Measurements from ENCODE around the gene KIF26A. TPM values are rescaled to one million over a fixed set of nuclear protein-coding genes. Genes with fewer than 3 reads are reported as not detected.
A peak's percentile ranks its signal among the peaks of the same experiment; 100 is the strongest.

Gene KIF26A
- total and polyA plus RNA-seq, 2 experiments from 2014 or later: 5.6 to 103 TPM

DNA sequence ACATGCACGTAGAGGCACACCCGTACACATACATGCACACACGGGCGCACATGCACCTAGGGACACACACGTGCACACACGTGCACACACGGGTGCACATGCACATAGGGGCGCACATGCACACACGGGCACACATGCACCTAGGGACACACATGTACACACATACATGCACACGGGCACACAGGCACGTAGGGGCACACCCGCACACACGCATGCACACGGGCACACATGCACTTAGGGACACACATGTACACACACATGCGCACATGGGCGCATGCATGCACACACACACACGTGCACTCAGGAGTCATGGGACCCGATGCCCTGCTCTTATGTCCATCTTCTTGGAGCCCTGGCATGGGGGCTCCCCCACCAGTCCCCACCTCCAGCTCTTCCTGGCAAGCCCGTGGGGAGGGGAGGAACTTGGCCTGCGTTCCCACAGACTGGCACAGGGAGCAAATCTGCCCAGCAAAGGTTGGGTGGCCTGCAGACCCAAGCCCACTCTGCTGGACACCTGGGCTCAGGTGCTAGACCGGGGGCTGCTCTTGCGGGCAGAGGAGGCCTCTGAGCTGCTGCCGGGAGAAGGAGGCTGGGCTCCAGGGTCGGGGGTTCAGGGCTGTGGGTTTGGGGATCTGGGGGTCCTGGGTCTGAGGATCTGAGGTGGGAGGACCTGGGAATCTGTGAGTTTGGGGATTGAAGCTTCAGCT, 51.4 kb downstream of the KIF26A start:
- Histone ChIP-seq H3K27ac (ENCODE audit: low read depth) (no peak overlapping the region), H3K79me2 (replicated peaks; ENCODE audit: insufficient read depth) (no peaks in the 10 kb centered on the region), H3F3A (replicated peaks; ENCODE audit: low read depth) (no peaks in the 10 kb centered on the region), H3K27me3 (ENCODE audit: insufficient read depth) (no peaks in the 10 kb centered on the region), H3K4me3 (no peak overlapping the region), H3K36me3 (ENCODE audit: insufficient read depth) (no peaks in the 10 kb centered on the region), H2AFZ (no peak overlapping the region), H3K4me1 (ENCODE audit: insufficient read depth) (no peaks in the 10 kb centered on the region), H3K4me2 (no peak overlapping the region), H3K9me2 (ENCODE audit: insufficient read depth) (no peaks in the 10 kb centered on the region), H4K20me1 (replicated peaks; ENCODE audit: insufficient read depth) (no peaks in the 10 kb centered on the region)
- TF ChIP-seq CREB1 (CRISPR knock-in tag; IDR thresholded peaks at IDR 0.05; ENCODE audit: low read depth) (no peak), ZNF114 (CRISPR knock-in tag; IDR thresholded peaks at IDR 0.05) (no peak), STAT1 (IDR thresholded peaks at IDR 0.05; ENCODE audit: unreplicated experiment) (no peak), POLR2AphosphoS5 (IDR thresholded peaks at IDR 0.05; ENCODE audit: low read depth) (no peak), ZNF331 (CRISPR knock-in tag; IDR thresholded peaks at IDR 0.05; ENCODE audit: low read depth) (no peak)
- TF ChIP-seq, protein P1, sequence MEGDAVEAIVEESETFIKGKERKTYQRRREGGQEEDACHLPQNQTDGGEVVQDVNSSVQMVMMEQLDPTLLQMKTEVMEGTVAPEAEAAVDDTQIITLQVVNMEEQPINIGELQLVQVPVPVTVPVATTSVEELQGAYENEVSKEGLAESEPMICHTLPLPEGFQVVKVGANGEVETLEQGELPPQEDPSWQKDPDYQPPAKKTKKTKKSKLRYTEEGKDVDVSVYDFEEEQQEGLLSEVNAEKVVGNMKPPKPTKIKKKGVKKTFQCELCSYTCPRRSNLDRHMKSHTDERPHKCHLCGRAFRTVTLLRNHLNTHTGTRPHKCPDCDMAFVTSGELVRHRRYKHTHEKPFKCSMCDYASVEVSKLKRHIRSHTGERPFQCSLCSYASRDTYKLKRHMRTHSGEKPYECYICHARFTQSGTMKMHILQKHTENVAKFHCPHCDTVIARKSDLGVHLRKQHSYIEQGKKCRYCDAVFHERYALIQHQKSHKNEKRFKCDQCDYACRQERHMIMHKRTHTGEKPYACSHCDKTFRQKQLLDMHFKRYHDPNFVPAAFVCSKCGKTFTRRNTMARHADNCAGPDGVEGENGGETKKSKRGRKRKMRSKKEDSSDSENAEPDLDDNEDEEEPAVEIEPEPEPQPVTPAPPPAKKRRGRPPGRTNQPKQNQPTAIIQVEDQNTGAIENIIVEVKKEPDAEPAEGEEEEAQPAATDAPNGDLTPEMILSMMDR (conservative IDR thresholded peaks at IDR 0.05; ENCODE audit: low read depth in 2 of 2): no peak
- Mint-ChIP-seq H3K4me1 (peaks cover 3% of the 10 kb centered on the region; the same call in 2 of the 3 replicates), H3K27ac (peak overlapping the region; percentile 15; the same call in 1 of the 2 replicates), H3K9me3 (no peaks in the 10 kb centered on the region), H3K36me3 (ENCODE audit: low read depth) (no peaks in the 10 kb centered on the region), H3K27me3 (ENCODE audit: insufficient read depth, low read depth, poor library complexity) (peaks cover 12% of the 10 kb centered on the region), H3K4me3 (no peak overlapping the region)
- DNase-seq (ENCODE audit: low spot score): no peak
- no peak for ATAC-seq

DNA sequence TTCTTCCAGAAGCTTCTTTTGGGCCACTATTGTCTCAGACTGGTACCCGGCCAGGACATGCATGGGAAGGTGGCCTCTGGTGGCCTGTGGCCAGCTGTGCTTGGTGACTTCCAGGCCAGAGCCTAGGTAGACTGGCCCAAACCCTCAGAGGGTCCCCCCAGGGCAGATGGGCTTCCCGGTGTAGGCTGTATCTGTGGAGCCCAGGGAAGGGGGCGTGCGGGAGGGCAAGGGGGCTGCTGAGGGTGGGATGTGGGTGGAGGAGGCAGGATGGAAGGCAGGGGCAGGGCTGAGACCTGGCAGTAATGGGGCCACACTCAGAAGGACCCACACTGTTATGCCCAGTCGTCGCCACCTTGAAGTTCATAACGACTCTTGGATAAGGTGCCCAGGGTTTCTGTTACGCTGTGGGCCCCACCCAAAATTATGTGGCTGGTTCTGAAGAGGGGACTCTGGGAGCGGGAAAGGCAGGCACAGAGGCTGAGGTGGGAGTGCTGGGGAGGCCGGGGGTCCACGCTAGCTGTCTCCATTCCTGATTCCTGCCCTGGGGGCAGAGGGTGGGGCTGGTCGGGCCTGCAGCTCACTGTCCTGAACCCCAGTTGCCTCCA, 52.1 kb downstream of the KIF26A start:
- no peaks in the 10 kb centered on the region for H3K4me1 ChIP-seq (ENCODE audit: insufficient read depth)
- no peaks in the 10 kb centered on the region for H3K79me2 ChIP-seq (replicated peaks; ENCODE audit: insufficient read depth)
- H3K36me3 ChIP-seq (ENCODE audit: insufficient read depth): no peaks in the 10 kb centered on the region
- H4K20me1 ChIP-seq (replicated peaks; ENCODE audit: insufficient read depth): no peaks in the 10 kb centered on the region
- H3K4me2 ChIP-seq: no peak overlapping the region
- H3K4me3 Mint-ChIP-seq: no peak overlapping the region
- no peak overlapping the region for H3K4me3 ChIP-seq
- ATAC-seq (no peak), DNase-seq (ENCODE audit: low spot score) (no peak)
- H3K4me1 Mint-ChIP-seq: peaks cover 3% of the 10 kb centered on the region; the same call in 2 of the 3 replicates
- H3K9me3 Mint-ChIP-seq: no peaks in the 10 kb centered on the region
- no peak overlapping the region for H2AFZ ChIP-seq
- H3F3A ChIP-seq (replicated peaks; ENCODE audit: low read depth): no peaks in the 10 kb centered on the region
- no peaks in the 10 kb centered on the region for H3K9me2 ChIP-seq (ENCODE audit: insufficient read depth)
- H3K27ac ChIP-seq (ENCODE audit: low read depth): no peak overlapping the region
- H3K27ac Mint-ChIP-seq: no peak overlapping the region
- no peaks in the 10 kb centered on the region for H3K27me3 ChIP-seq (ENCODE audit: insufficient read depth)
- no peaks in the 10 kb centered on the region for H3K36me3 Mint-ChIP-seq (ENCODE audit: low read depth)
- H3K27me3 Mint-ChIP-seq (ENCODE audit: insufficient read depth, low read depth, poor library complexity): peaks cover 12% of the 10 kb centered on the region
- TF ChIP-seq NANOG (IDR thresholded peaks at IDR 0.05; ENCODE audit: borderline replicate concordance): no peak
- no peak for TF ChIP-seq CREB1 (CRISPR knock-in tag; IDR thresholded peaks at IDR 0.05; ENCODE audit: low read depth)
- TF ChIP-seq, protein P2, sequence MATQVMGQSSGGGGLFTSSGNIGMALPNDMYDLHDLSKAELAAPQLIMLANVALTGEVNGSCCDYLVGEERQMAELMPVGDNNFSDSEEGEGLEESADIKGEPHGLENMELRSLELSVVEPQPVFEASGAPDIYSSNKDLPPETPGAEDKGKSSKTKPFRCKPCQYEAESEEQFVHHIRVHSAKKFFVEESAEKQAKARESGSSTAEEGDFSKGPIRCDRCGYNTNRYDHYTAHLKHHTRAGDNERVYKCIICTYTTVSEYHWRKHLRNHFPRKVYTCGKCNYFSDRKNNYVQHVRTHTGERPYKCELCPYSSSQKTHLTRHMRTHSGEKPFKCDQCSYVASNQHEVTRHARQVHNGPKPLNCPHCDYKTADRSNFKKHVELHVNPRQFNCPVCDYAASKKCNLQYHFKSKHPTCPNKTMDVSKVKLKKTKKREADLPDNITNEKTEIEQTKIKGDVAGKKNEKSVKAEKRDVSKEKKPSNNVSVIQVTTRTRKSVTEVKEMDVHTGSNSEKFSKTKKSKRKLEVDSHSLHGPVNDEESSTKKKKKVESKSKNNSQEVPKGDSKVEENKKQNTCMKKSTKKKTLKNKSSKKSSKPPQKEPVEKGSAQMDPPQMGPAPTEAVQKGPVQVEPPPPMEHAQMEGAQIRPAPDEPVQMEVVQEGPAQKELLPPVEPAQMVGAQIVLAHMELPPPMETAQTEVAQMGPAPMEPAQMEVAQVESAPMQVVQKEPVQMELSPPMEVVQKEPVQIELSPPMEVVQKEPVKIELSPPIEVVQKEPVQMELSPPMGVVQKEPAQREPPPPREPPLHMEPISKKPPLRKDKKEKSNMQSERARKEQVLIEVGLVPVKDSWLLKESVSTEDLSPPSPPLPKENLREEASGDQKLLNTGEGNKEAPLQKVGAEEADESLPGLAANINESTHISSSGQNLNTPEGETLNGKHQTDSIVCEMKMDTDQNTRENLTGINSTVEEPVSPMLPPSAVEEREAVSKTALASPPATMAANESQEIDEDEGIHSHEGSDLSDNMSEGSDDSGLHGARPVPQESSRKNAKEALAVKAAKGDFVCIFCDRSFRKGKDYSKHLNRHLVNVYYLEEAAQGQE (IDR thresholded peaks at IDR 0.05; ENCODE audit: unreplicated experiment): no peak
- TF ChIP-seq JUNB (IDR thresholded peaks at IDR 0.05; ENCODE audit: unreplicated experiment): no peak
- no peak for TF ChIP-seq POLR2AphosphoS5 (IDR thresholded peaks at IDR 0.05; ENCODE audit: low read depth)
- no peak for TF ChIP-seq STAT1 (IDR thresholded peaks at IDR 0.05; ENCODE audit: unreplicated experiment)
- no peak for TF ChIP-seq EZH2phosphoT487 (IDR thresholded peaks at IDR 0.05; ENCODE audit: unreplicated experiment)
- TF ChIP-seq, protein P1 (conservative IDR thresholded peaks at IDR 0.05; ENCODE audit: low read depth in 2 of 2): no peak
- no peak for TF ChIP-seq ZNF114 (CRISPR knock-in tag; IDR thresholded peaks at IDR 0.05)
